Activated naive CD4-positive, alpha-beta T cell treated with anti-CD3 and anti-CD28 coated beads, Interleukin-2, amount 50 U/mL, for 24 hours (primary cell): ENCODE data around the gene BTN1A1.
A peak's percentile ranks its signal among the peaks of the same experiment; 100 is the strongest.
"Not testable (repeated sequence)": the region's sequence is repeated elsewhere in the genome, so short reads cannot be mapped to it uniquely, and the experiment has no call there.

ENCODE experiments used
- H3K27ac Mint-ChIP-seq: one replicate; pipeline ENCODE4 v1.8.0; 2021; ENCODE audit warnings: mild to moderate bottlenecking, mixed read lengths
- H3K27me3 Mint-ChIP-seq: one replicate; pipeline ENCODE4 v1.8.0; 2021; ENCODE audit warnings: mixed read lengths
- H3K36me3 Mint-ChIP-seq: one replicate; pipeline ENCODE4 v1.8.0; 2021; ENCODE audit warnings: mixed read lengths
- H3K4me1 Mint-ChIP-seq: one replicate; pipeline ENCODE4 v1.8.0; 2021; ENCODE audit warnings: mixed read lengths
- H3K4me3 Mint-ChIP-seq: one replicate; pipeline ENCODE4 v1.8.0; 2021; ENCODE audit warnings: mild to moderate bottlenecking, mixed read lengths
- H3K9me3 Mint-ChIP-seq: one replicate; pipeline ENCODE4 v1.8.0; 2021; ENCODE audit warnings: mixed read lengths

The BTN1A1 gene

GRCh38 chr6:26500102-26500501, at the start of gene BTN1A1:
Gene BTN1A1 (plus strand): TSS chr6:26500303. CDS start chr6:26501287, 984 bp downstream.
- peaks cover 17% of the 10 kb centered on the region for H3K27me3 Mint-ChIP-seq
- H3K36me3 Mint-ChIP-seq: no peaks in the 10 kb centered on the region
- H3K4me3 Mint-ChIP-seq: no peak within 1 kb of the TSS
- no peaks in the 10 kb centered on the region for H3K9me3 Mint-ChIP-seq
- peak within 1 kb of the TSS; percentile 23 for H3K27ac Mint-ChIP-seq
- peaks cover 11% of the 10 kb centered on the region for H3K4me1 Mint-ChIP-seq

GRCh38 chr6:26452631-26453235, 47.4 kb upstream of the BTN1A1 start:
- no peak overlapping the region for H3K4me3 Mint-ChIP-seq
- H3K36me3 Mint-ChIP-seq: peaks cover 15% of the 10 kb centered on the region
- H3K9me3 Mint-ChIP-seq: no peaks in the 10 kb centered on the region
- no peak overlapping the region for H3K27ac Mint-ChIP-seq
- peaks cover 28% of the 10 kb centered on the region for H3K4me1 Mint-ChIP-seq
- no peaks in the 10 kb centered on the region for H3K27me3 Mint-ChIP-seq

- H3K27me3 Mint-ChIP-seq: no peaks in the 10 kb centered on the region
- no peaks in the 10 kb centered on the region for H3K9me3 Mint-ChIP-seq
- peaks cover 12% of the 10 kb centered on the region for H3K36me3 Mint-ChIP-seq
- peaks cover 34% of the 10 kb centered on the region for H3K4me1 Mint-ChIP-seq
- H3K27ac Mint-ChIP-seq: no peak overlapping the region
- no peak overlapping the region for H3K4me3 Mint-ChIP-seq
Observed at GRCh38 chr6:26454631-26455030, 45.5 kb upstream of the BTN1A1 start.

- Mint-ChIP-seq H3K27ac (no peak overlapping the region), H3K4me1 (peaks cover 37% of the 10 kb centered on the region), H3K36me3 (peaks cover 16% of the 10 kb centered on the region), H3K9me3 (no peaks in the 10 kb centered on the region), H3K4me3 (no peak overlapping the region), H3K27me3 (no peaks in the 10 kb centered on the region)
Observed at GRCh38 chr6:26455357-26455970, 44.6 kb upstream of the BTN1A1 start.

- Mint-ChIP-seq H3K27me3 (no peaks in the 10 kb centered on the region), H3K4me1 (peaks cover 53% of the 10 kb centered on the region), H3K9me3 (no peaks in the 10 kb centered on the region), H3K4me3 (peak overlapping the region; percentile 100), H3K27ac (peak overlapping the region; percentile 99), H3K36me3 (peaks cover 18% of the 10 kb centered on the region)
Observed at GRCh38 chr6:26457264-26457805, 42.8 kb upstream of the BTN1A1 start.

GRCh38 chr6:26457806-26458688, 42.1 kb upstream of the BTN1A1 start, which contains the start of gene BTN2A1:
Gene BTN2A1 (plus strand): TSS chr6:26457955. CDS start chr6:26458637, 682 bp downstream.
- Mint-ChIP-seq H3K27me3 (no peaks in the 10 kb centered on the region), H3K9me3 (no peaks in the 10 kb centered on the region), H3K4me1 (peaks cover 60% of the 10 kb centered on the region), H3K4me3 (peak within 1 kb of the TSS; percentile 100), H3K36me3 (peaks cover 21% of the 10 kb centered on the region), H3K27ac (peak within 1 kb of the TSS; percentile 99)

- no peaks in the 10 kb centered on the region for H3K27me3 Mint-ChIP-seq
- no peaks in the 10 kb centered on the region for H3K9me3 Mint-ChIP-seq
- H3K4me1 Mint-ChIP-seq: peaks cover 68% of the 10 kb centered on the region
- H3K36me3 Mint-ChIP-seq: peaks cover 23% of the 10 kb centered on the region
- peak overlapping the region; percentile 31 for H3K27ac Mint-ChIP-seq
- peak overlapping the region; percentile 59 for H3K4me3 Mint-ChIP-seq
Observed at GRCh38 chr6:26459023-26459810, 40.9 kb upstream of the BTN1A1 start.

GRCh38 chr6:26461353-26461752, 38.8 kb upstream of the BTN1A1 start:
- peaks cover 83% of the 10 kb centered on the region for H3K4me1 Mint-ChIP-seq
- H3K36me3 Mint-ChIP-seq: peaks cover 33% of the 10 kb centered on the region
- peak overlapping the region; percentile 19 for H3K4me3 Mint-ChIP-seq
- not testable (repeated sequence) for H3K27ac Mint-ChIP-seq, H3K9me3 Mint-ChIP-seq, H3K27me3 Mint-ChIP-seq

- no peaks in the 10 kb centered on the region for H3K9me3 Mint-ChIP-seq
- peaks cover 39% of the 10 kb centered on the region for H3K36me3 Mint-ChIP-seq
- peaks cover 66% of the 10 kb centered on the region for H3K4me1 Mint-ChIP-seq
- H3K4me3 Mint-ChIP-seq: no peak overlapping the region
- peak overlapping the region; percentile 48 for H3K27ac Mint-ChIP-seq
- H3K27me3 Mint-ChIP-seq: no peaks in the 10 kb centered on the region
Observed at GRCh38 chr6:26464014-26464413, 36.1 kb upstream of the BTN1A1 start.

- Mint-ChIP-seq H3K27me3 (no peaks in the 10 kb centered on the region), H3K9me3 (no peaks in the 10 kb centered on the region), H3K36me3 (peaks cover 36% of the 10 kb centered on the region), H3K4me1 (peaks cover 61% of the 10 kb centered on the region), H3K4me3 (no peak overlapping the region), H3K27ac (peak overlapping the region; percentile 48)
Observed at GRCh38 chr6:26464416-26465131, 35.5 kb upstream of the BTN1A1 start.

- H3K27ac Mint-ChIP-seq: no peak overlapping the region
- no peaks in the 10 kb centered on the region for H3K9me3 Mint-ChIP-seq
- H3K4me3 Mint-ChIP-seq: no peak overlapping the region
- H3K4me1 Mint-ChIP-seq: peaks cover 49% of the 10 kb centered on the region
- H3K36me3 Mint-ChIP-seq: peaks cover 26% of the 10 kb centered on the region
- no peaks in the 10 kb centered on the region for H3K27me3 Mint-ChIP-seq
Observed at GRCh38 chr6:26465776-26466175, 34.3 kb upstream of the BTN1A1 start.

GRCh38 chr6:26468829-26469228, 31.3 kb upstream of the BTN1A1 start:
- peaks cover 23% of the 10 kb centered on the region for H3K36me3 Mint-ChIP-seq
- H3K4me1 Mint-ChIP-seq: peaks cover 39% of the 10 kb centered on the region
- H3K4me3 Mint-ChIP-seq: no peak overlapping the region
- peaks cover 5% of the 10 kb centered on the region for H3K9me3 Mint-ChIP-seq
- peak overlapping the region; percentile 47 for H3K27ac Mint-ChIP-seq
- no peaks in the 10 kb centered on the region for H3K27me3 Mint-ChIP-seq

GRCh38 chr6:26470643-26471042, 29.5 kb upstream of the BTN1A1 start:
- Mint-ChIP-seq H3K4me3 (no peak overlapping the region), H3K36me3 (peaks cover 13% of the 10 kb centered on the region), H3K27me3 (no peaks in the 10 kb centered on the region), H3K9me3 (peaks cover 5% of the 10 kb centered on the region), H3K27ac (peak overlapping the region; percentile 10), H3K4me1 (peaks cover 36% of the 10 kb centered on the region)

- no peaks in the 10 kb centered on the region for H3K27me3 Mint-ChIP-seq
- H3K4me1 Mint-ChIP-seq: peaks cover 46% of the 10 kb centered on the region
- H3K27ac Mint-ChIP-seq: no peak overlapping the region
- peaks cover 9% of the 10 kb centered on the region for H3K36me3 Mint-ChIP-seq
- H3K9me3 Mint-ChIP-seq: peaks cover 5% of the 10 kb centered on the region
- H3K4me3 Mint-ChIP-seq: no peak overlapping the region
Observed at GRCh38 chr6:26471970-26472369, 28.1 kb upstream of the BTN1A1 start.
